ENCODE measurements around the gene CCND1.

GRCh38 chr11:69611548-69612526 lies 29.1 kb upstream of the CCND1 start:
- no peak for TF ChIP-seq CTCF (IDR thresholded peaks at IDR 0.05)
- no peak for TF ChIP-seq EZH2 (IDR thresholded peaks at IDR 0.05)

All from neural progenitor cell (in vitro differentiated cells).